ENCODE measurements around the gene SIDT1.

DNA sequence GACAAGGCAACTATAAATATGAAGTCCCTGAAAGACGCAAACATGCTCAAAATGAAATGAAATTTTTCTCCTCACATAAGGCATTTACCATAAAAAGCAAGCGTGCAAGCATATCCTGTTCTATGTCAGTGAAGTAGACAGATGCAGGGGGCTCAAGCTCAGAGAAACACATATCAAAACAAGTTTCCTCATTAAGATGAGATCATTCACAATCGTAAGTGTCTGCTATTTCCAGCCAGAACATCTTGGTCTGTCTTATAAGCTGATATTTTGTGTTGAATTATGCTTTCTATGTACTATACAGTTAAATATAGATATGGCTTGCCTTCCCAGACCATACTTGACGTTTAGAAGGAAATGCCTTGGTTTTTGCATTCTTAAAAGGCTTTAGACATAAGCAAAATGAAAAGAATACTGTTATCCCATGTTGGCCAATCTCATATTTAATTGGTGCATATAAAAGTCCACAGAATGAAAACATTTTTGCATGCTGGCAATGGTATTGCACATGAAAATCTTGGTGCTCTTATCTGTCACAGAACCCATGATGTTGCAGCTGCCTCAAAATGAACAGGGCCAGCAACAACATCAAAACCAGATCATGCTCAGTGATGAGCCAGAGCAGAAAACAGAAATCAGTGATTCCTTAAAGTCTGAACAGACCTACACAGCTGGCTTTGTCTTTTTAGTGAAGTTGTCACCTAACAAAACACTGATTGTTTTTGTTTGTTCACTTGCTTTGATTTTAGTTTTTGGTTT, 65.4 kb downstream of the SIDT1 start:
- TF ChIP-seq, protein P1, sequence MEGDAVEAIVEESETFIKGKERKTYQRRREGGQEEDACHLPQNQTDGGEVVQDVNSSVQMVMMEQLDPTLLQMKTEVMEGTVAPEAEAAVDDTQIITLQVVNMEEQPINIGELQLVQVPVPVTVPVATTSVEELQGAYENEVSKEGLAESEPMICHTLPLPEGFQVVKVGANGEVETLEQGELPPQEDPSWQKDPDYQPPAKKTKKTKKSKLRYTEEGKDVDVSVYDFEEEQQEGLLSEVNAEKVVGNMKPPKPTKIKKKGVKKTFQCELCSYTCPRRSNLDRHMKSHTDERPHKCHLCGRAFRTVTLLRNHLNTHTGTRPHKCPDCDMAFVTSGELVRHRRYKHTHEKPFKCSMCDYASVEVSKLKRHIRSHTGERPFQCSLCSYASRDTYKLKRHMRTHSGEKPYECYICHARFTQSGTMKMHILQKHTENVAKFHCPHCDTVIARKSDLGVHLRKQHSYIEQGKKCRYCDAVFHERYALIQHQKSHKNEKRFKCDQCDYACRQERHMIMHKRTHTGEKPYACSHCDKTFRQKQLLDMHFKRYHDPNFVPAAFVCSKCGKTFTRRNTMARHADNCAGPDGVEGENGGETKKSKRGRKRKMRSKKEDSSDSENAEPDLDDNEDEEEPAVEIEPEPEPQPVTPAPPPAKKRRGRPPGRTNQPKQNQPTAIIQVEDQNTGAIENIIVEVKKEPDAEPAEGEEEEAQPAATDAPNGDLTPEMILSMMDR (IDR thresholded peaks at IDR 0.05; ENCODE audit: insufficient read depth, low read depth, low read length): no peak
- TF ChIP-seq EZH2 (IDR thresholded peaks at IDR 0.05; ENCODE audit: insufficient read depth, low read length): no peak
